HepG2 (cell line): ENCODE data around the gene CFAP210. TPM values are rescaled to one million over a fixed set of nuclear protein-coding genes. Genes with fewer than 3 reads are reported as not detected.
A peak's percentile ranks its signal among the peaks of the same experiment; 100 is the strongest.

Source experiments
- ARNT ChIP-seq: fragments of 450-650 bp; IDR thresholded peaks from 2 replicates; pipeline ENCODE4 v1.6.1; 2017
- ARNTL ChIP-seq: sonication (generic); formaldehyde crosslinking; IDR thresholded peaks from 2 replicates; pipeline ENCODE4 v1.4.0; 2020; ENCODE audit warnings: mild to moderate bottlenecking, missing genetic modification reagents
- ASH2L ChIP-seq: fragments of 300-600, 200-600 bp; sonication (generic); IDR thresholded peaks from 2 replicates; pipeline ENCODE4 v1.7.0; 2017; ENCODE audit warnings: low read depth, mild to moderate bottlenecking, moderate library complexity, mixed read lengths, low read length; ENCODE audit not compliant: insufficient read length
- EEA1 ChIP-seq: sonication (generic); formaldehyde crosslinking; IDR thresholded peaks from 2 replicates; pipeline ENCODE4 v1.5.1; 2020; ENCODE audit warnings: mild to moderate bottlenecking, missing genetic modification reagents, borderline replicate concordance
- ELF3 ChIP-seq: IDR thresholded peaks from 2 replicates; pipeline ENCODE4 v1.6.1; 2016; ENCODE audit warnings: missing genetic modification reagents, missing compliant biosample characterization
- HNF1B ChIP-seq: sonication (generic); formaldehyde crosslinking; IDR thresholded peaks from 2 replicates; pipeline ENCODE4 v1.5.1; 2020; ENCODE audit warnings: mild to moderate bottlenecking, moderate library complexity, missing genetic modification reagents
- IRX3 ChIP-seq: sonication (generic); formaldehyde crosslinking; IDR thresholded peaks from 2 replicates; pipeline ENCODE4 v1.8.1; 2023; ENCODE audit warnings: mild to moderate bottlenecking, low read depth, missing genetic modification reagents, borderline replicate concordance
- JUNB ChIP-seq: sonication (generic); formaldehyde crosslinking; IDR thresholded peaks from 2 replicates; pipeline ENCODE4 v1.8.0; 2022; ENCODE audit warnings: missing genetic modification reagents, mild to moderate bottlenecking, borderline replicate concordance
- KDM4B ChIP-seq: sonication (generic); formaldehyde crosslinking; IDR thresholded peaks from 2 replicates; pipeline ENCODE4 v1.4.0; 2020; ENCODE audit warnings: missing genetic modification reagents
- MAFG ChIP-seq: sonication (generic); formaldehyde crosslinking; IDR thresholded peaks from 2 replicates; pipeline ENCODE4 v1.5.1; 2020; ENCODE audit warnings: mild to moderate bottlenecking, missing genetic modification reagents
- PREB ChIP-seq: sonication (generic); formaldehyde crosslinking; IDR thresholded peaks from 2 replicates; pipeline ENCODE4 v1.4.0; 2020; ENCODE audit warnings: missing genetic modification reagents
- RAD51 ChIP-seq: fragments of 450-650 bp; IDR thresholded peaks from 2 replicates; pipeline ENCODE4 v1.6.1; 2016; ENCODE audit warnings: borderline replicate concordance
- REXO4 ChIP-seq: sonication (generic); formaldehyde crosslinking; IDR thresholded peaks from 2 replicates; pipeline ENCODE4 v1.8.0; 2022; ENCODE audit warnings: missing genetic modification reagents, mild to moderate bottlenecking, borderline replicate concordance
- RFX1 ChIP-seq: fragments of 450-650 bp; IDR thresholded peaks from 2 replicates; pipeline ENCODE4 v1.6.1; 2017
- TBX3 ChIP-seq: fragments of 450-650 bp; IDR thresholded peaks from 2 replicates; pipeline ENCODE4 v1.6.1; 2017; ENCODE audit warnings: antibody characterized with exemption, mild to moderate bottlenecking, inconsistent platforms, borderline replicate concordance
- THAP8 ChIP-seq: sonication (generic); formaldehyde crosslinking; IDR thresholded peaks from 2 replicates; pipeline ENCODE4 v1.5.1; 2020; ENCODE audit warnings: missing genetic modification reagents, mild to moderate bottlenecking, borderline replicate concordance
- ZBTB14 ChIP-seq: sonication (generic); formaldehyde crosslinking; IDR thresholded peaks from 2 replicates; pipeline ENCODE4 v1.4.0; 2020; ENCODE audit warnings: missing genetic modification reagents
- ZBTB37 ChIP-seq: sonication (generic); formaldehyde crosslinking; IDR thresholded peaks from 2 replicates; pipeline ENCODE4 v1.4.0; 2020; ENCODE audit warnings: mild to moderate bottlenecking, missing genetic modification reagents
- ZFP82 ChIP-seq: sonication (generic); formaldehyde crosslinking; IDR thresholded peaks from 2 replicates; pipeline ENCODE4 v1.5.1; 2020; ENCODE audit warnings: mild to moderate bottlenecking, missing genetic modification reagents, borderline replicate concordance
- ZNF512 ChIP-seq: sonication (generic); formaldehyde crosslinking; IDR thresholded peaks from 2 replicates; pipeline ENCODE4 v1.4.0; 2020; ENCODE audit warnings: mild to moderate bottlenecking, missing genetic modification reagents
- ZNF572 ChIP-seq: sonication (generic); formaldehyde crosslinking; IDR thresholded peaks from 2 replicates; pipeline ENCODE4 v1.5.1; 2020; ENCODE audit warnings: mild to moderate bottlenecking, missing genetic modification reagents
- polyA plus RNA-seq, 8 experiments: library from polyadenylated mRNA; depleted of rRNA in 3 of 8; stranded (reverse) in 7 of 8; unstranded in 1 of 8; fragments of >200 nt; fragmentation: Illumina TruSeq in 4 of 8; extraction: Trizol in 4 of 8; gene quantifications; 2 replicates each; pipeline versions ENCODE4 v1.2.1 to v1.2.3, GENCODE V29; 2011 to 2016; ENCODE audit warnings: low read depth in 4 of 8, missing spikeins in 1 of 8, mixed read lengths in 1 of 8; ENCODE audit not compliant: insufficient read depth in 1 of 8
- total RNA-seq, 5 experiments: library from RNA; depleted of rRNA; stranded (reverse); fragments of >200 nt; fragmentation: Illumina TruSeq; extraction: Trizol; gene quantifications; 2 replicates each; pipeline ENCODE4 v1.2.3, GENCODE V29; 2016; ENCODE audit warnings: low read depth in 1 of 5

The CFAP210 gene
- total and polyA plus RNA-seq, 2 of the 13 experiments (the other 11 are each of a cell fraction or from before 2014, with no cell fraction given), result 0.18 TPM; not detected in 1

GRCh38 chr2:169683425-169684134, 10.6 kb downstream of the CFAP210 start (continued):
- peak; percentile 81; the same call in 1 of the 2 replicates for TF ChIP-seq ZFP82
- no peak for TF ChIP-seq THAP8 (CRISPR knock-in tag)
- TF ChIP-seq ZBTB37 (CRISPR knock-in tag), result no peak
- peak; percentile 79; the same call in 1 of the 2 replicates for TF ChIP-seq ELF3
- TF ChIP-seq ZBTB14 (CRISPR knock-in tag), result no peak
- no peak for TF ChIP-seq RAD51
- TF ChIP-seq IRX3 (CRISPR knock-in tag), result no peak
- TF ChIP-seq ASH2L, result peak; percentile 97
- no peak for TF ChIP-seq RFX1
- no peak for TF ChIP-seq KDM4B (CRISPR knock-in tag)
- TF ChIP-seq ARNT, result no peak
- peak; percentile 34; the same call in 1 of the 2 replicates for TF ChIP-seq TBX3
- TF ChIP-seq JUNB (CRISPR knock-in tag), result no peak
- no peak for TF ChIP-seq EEA1 (CRISPR knock-in tag)
- no peak for TF ChIP-seq ZNF512 (CRISPR knock-in tag)
- TF ChIP-seq HNF1B (CRISPR knock-in tag), result no peak; the same call in 1 of the 2 replicates
- TF ChIP-seq MAFG, result no peak
- no peak for TF ChIP-seq REXO4 (CRISPR knock-in tag)
- TF ChIP-seq ZNF572, result no peak
- TF ChIP-seq ARNTL (CRISPR knock-in tag), result 0 out of 2 replicates have a peak, but pooled peaks have one; percentile 38
- no peak for TF ChIP-seq PREB (CRISPR knock-in tag)
